ENCODE measurements around the gene PTPRE.

The PTPRE gene

GRCh38 chr10:127888521-127889312, 18.2 kb upstream of the PTPRE start:
- DNase-seq (ENCODE audit: low read depth): no peak
- no peak overlapping the region for H3K4me3 ChIP-seq (ENCODE audit: low read depth, low read length)
- in situ Hi-C loops (cut with HindIII; ENCODE audit: low sequenced_read_pairs): no loop called here
- no peak for TF ChIP-seq CTCF (IDR thresholded peaks at IDR 0.05; ENCODE audit: low read depth, low read length, missing control alignments)

GRCh38 chr10:127889605-127890195, 17.2 kb upstream of the PTPRE start:
- no peak overlapping the region for H3K4me3 ChIP-seq (ENCODE audit: low read depth, low read length)
- no peak for TF ChIP-seq CTCF (IDR thresholded peaks at IDR 0.05; ENCODE audit: low read depth, low read length, missing control alignments)
- DNase-seq (ENCODE audit: low read depth): no peak
- in situ Hi-C loops (cut with HindIII; ENCODE audit: low sequenced_read_pairs): no loop called here

- H3K4me3 ChIP-seq (ENCODE audit: low read depth, low read length): no peak overlapping the region
- no peak for TF ChIP-seq CTCF (IDR thresholded peaks at IDR 0.05; ENCODE audit: low read depth, low read length, missing control alignments)
- DNase-seq (ENCODE audit: low read depth): no peak
- in situ Hi-C loops (cut with HindIII; ENCODE audit: low sequenced_read_pairs): no loop called here
Observed at GRCh38 chr10:127890216-127890615, 16.7 kb upstream of the PTPRE start.

- DNase-seq (ENCODE audit: low read depth): no peak
- no peak for TF ChIP-seq CTCF (IDR thresholded peaks at IDR 0.05; ENCODE audit: low read depth, low read length, missing control alignments)
- in situ Hi-C loops (cut with HindIII; ENCODE audit: low sequenced_read_pairs): no loop called here
- no peak overlapping the region for H3K4me3 ChIP-seq (ENCODE audit: low read depth, low read length)
Observed at GRCh38 chr10:127890832-127891334, 16.0 kb upstream of the PTPRE start.

- DNase-seq (ENCODE audit: low read depth): no peak
- in situ Hi-C loops (cut with HindIII; ENCODE audit: low sequenced_read_pairs): no loop called here
- TF ChIP-seq CTCF (IDR thresholded peaks at IDR 0.05; ENCODE audit: low read depth, low read length, missing control alignments): no peak
Observed at GRCh38 chr10:127892743-127893142, 14.2 kb upstream of the PTPRE start, which contains the start of gene CLRN3. TSS of gene CLRN3 (minus strand) at chr10:127892941. CDS start at chr10:127892784, 157 bp downstream.

GRCh38 chr10:127894146-127894545, 12.8 kb upstream of the PTPRE start:
- in situ Hi-C loops (cut with HindIII; ENCODE audit: low sequenced_read_pairs): no loop called here
- no peak for DNase-seq (ENCODE audit: low read depth)
- no peak overlapping the region for H3K4me3 ChIP-seq (ENCODE audit: low read depth, low read length)
- TF ChIP-seq CTCF (IDR thresholded peaks at IDR 0.05; ENCODE audit: low read depth, low read length, missing control alignments): no peak

More at GRCh38 chr10:127892743-127893142, 14.2 kb upstream of the PTPRE start, which contains the start of gene CLRN3:
- H3K4me3 ChIP-seq (ENCODE audit: low read depth, low read length): no peak within 1 kb of the TSS
